Hepatocyte (in vitro differentiated cells): Measurements from ENCODE around the gene TPBGL. TPM values are rescaled to one million over a fixed set of nuclear protein-coding genes. Genes with fewer than 3 reads are reported as not detected.

Source experiments
- DNase-seq: peaks from one replicate; pipeline ENCODE4 v3.0.0-alpha.2; 2016; ENCODE audit warnings: low spot score
- H2AFZ ChIP-seq: fragments of 200-600 bp; sonication (generic); 2 replicates; pipeline ENCODE4 v1.6.0; 2016; ENCODE audit warnings: antibody characterized with exemption, mild to moderate bottlenecking
- H3K27ac ChIP-seq: fragments of 200-600 bp; sonication (generic); 2 replicates; pipeline ENCODE4 v1.5.1; 2016; ENCODE audit warnings: mild to moderate bottlenecking
- H3K27me3 ChIP-seq: fragments of 200-600 bp; sonication (generic); 2 replicates; pipeline ENCODE4 v1.6.1; 2016
- H3K36me3 ChIP-seq: fragments of 200-600 bp; sonication (generic); replicated peaks from 2 replicates; pipeline ENCODE4 v1.5.1; 2016; ENCODE audit warnings: low read depth; ENCODE audit not compliant: insufficient read depth
- H3K4me1 ChIP-seq: fragments of 200-600 bp; sonication (generic); 2 replicates; pipeline ENCODE4 v1.5.1; 2016; ENCODE audit warnings: mild to moderate bottlenecking, moderate library complexity; ENCODE audit not compliant: insufficient read depth
- H3K4me2 ChIP-seq: fragments of 200-600 bp; sonication (generic); 2 replicates; pipeline ENCODE4 v1.6.0; 2016
- H3K4me3 ChIP-seq: fragments of 200-600 bp; sonication (generic); 2 replicates; pipeline ENCODE4 v1.5.1; 2016; ENCODE audit warnings: mild to moderate bottlenecking
- H3K79me2 ChIP-seq: fragments of 200-600 bp; sonication (generic); 2 replicates; pipeline ENCODE4 v1.6.0; 2017; ENCODE audit warnings: mild to moderate bottlenecking
- H3K9me2 ChIP-seq: fragments of 200-600 bp; sonication (generic); replicated peaks from 2 replicates; pipeline ENCODE4 v1.6.0; 2017; ENCODE audit warnings: mild to moderate bottlenecking; ENCODE audit not compliant: insufficient read depth
- H3K9me3 ChIP-seq: fragments of 200-600 bp; sonication (generic); 2 replicates; pipeline ENCODE4 v1.5.1; 2016; ENCODE audit warnings: low read depth, mild to moderate bottlenecking
- H4K20me1 ChIP-seq: fragments of 200-600 bp; sonication (generic); 2 replicates; pipeline ENCODE4 v1.6.0; 2016; ENCODE audit warnings: mild to moderate bottlenecking; ENCODE audit not compliant: insufficient read depth, poor library complexity, severe bottlenecking
- CTCF ChIP-seq: fragments of 200-600 bp; sonication (generic); IDR thresholded peaks from 2 replicates; pipeline ENCODE4 v1.5.1; 2016; ENCODE audit warnings: antibody characterized with exemption, mild to moderate bottlenecking; ENCODE audit not compliant: poor library complexity
- EZH2 ChIP-seq: fragments of 200-600 bp; sonication (generic); IDR thresholded peaks from 2 replicates; pipeline ENCODE4 v1.6.1; 2016; ENCODE audit warnings: antibody characterized with exemption, mild to moderate bottlenecking, borderline replicate concordance
- EZH2phosphoT487 ChIP-seq: fragments of 200-600 bp; sonication (generic); IDR thresholded peaks from one replicate; pipeline ENCODE4 v1.6.1; 2018; ENCODE audit warnings: antibody characterized with exemption, mild to moderate bottlenecking, low read depth, moderate library complexity; ENCODE audit not compliant: unreplicated experiment, severe bottlenecking
- WGBS: methylation state at CpG from one replicate; pipeline ENCODE4 v1.1.6; 2016; ENCODE audit warnings: low lambda C conversion rate; ENCODE audit errors: missing lambda C conversion rate; 5-methylcytosine and 5-hydroxymethylcytosine counted together
- polyA plus RNA-seq: library from polyadenylated mRNA; unstranded; fragments of >200 nt; fragmentation: Nextera tagmentation; extraction: Ambion mirVana; gene quantifications from 2 replicates; pipeline ENCODE4 v1.2.1, GENCODE V29; 2016
- total RNA-seq: library from RNA; depleted of rRNA; stranded (reverse); fragments of >200 nt; gene quantifications from 2 replicates; pipeline ENCODE4 v1.2.3, GENCODE V29; 2014

Gene TPBGL
- total and polyA plus RNA-seq, 2 experiments from 2014 or later = 0.12 TPM; not detected in 1

- Histone ChIP-seq H3K36me3 (no peaks in the 10 kb centered on the region), H3K27ac (no peak overlapping the region), H3K9me2 (no peaks in the 10 kb centered on the region), H3K79me2 (no peaks in the 10 kb centered on the region), H3K4me2 (no peak overlapping the region), H4K20me1 (no peaks in the 10 kb centered on the region), H3K9me3 (no peaks in the 10 kb centered on the region), H2AFZ (no peak overlapping the region), H3K27me3 (peaks cover 51% of the 10 kb centered on the region), H3K4me3 (no peak overlapping the region), H3K4me1 (peaks cover 5% of the 10 kb centered on the region)
- DNase-seq = no peak
- whole genome bisulfite sequencing = 82% methylated on average over 10 of the region's 10 CpGs
- no peak for TF ChIP-seq EZH2phosphoT487
- TF ChIP-seq CTCF = no peak
- TF ChIP-seq EZH2 = no peak
Observed at GRCh38 chr11:75244052-75244814, 3.7 kb downstream of the TPBGL start.

- 72% methylated on average over 5 of the region's 5 CpGs for WGBS
- Histone ChIP-seq H3K27ac (no peak overlapping the region), H3K4me3 (no peak overlapping the region), H3K9me3 (no peaks in the 10 kb centered on the region), H3K4me2 (no peak overlapping the region), H4K20me1 (no peaks in the 10 kb centered on the region), H3K9me2 (no peaks in the 10 kb centered on the region), H3K27me3 (peaks cover 38% of the 10 kb centered on the region), H2AFZ (no peak overlapping the region), H3K79me2 (no peaks in the 10 kb centered on the region), H3K4me1 (peaks cover 2% of the 10 kb centered on the region), H3K36me3 (no peaks in the 10 kb centered on the region)
- TF ChIP-seq EZH2 = no peak
- no peak for TF ChIP-seq EZH2phosphoT487
- no peak for TF ChIP-seq CTCF
- DNase-seq = no peak
Observed at GRCh38 chr11:75245356-75246005, 4.9 kb downstream of the TPBGL start.

GRCh38 chr11:75246006-75246670 lies 5.6 kb downstream of the TPBGL start:
- Histone ChIP-seq H3K27me3 (peaks cover 33% of the 10 kb centered on the region), H2AFZ (no peak overlapping the region), H3K36me3 (no peaks in the 10 kb centered on the region), H3K79me2 (no peaks in the 10 kb centered on the region), H4K20me1 (no peaks in the 10 kb centered on the region), H3K9me2 (no peaks in the 10 kb centered on the region), H3K27ac (no peak overlapping the region), H3K4me1 (no peaks in the 10 kb centered on the region), H3K4me3 (no peak overlapping the region), H3K4me2 (no peak overlapping the region), H3K9me3 (no peaks in the 10 kb centered on the region)
- 77% methylated on average over 7 of the region's 7 CpGs for WGBS
- TF ChIP-seq EZH2phosphoT487 (no peak), CTCF (no peak), EZH2 (no peak)
- DNase-seq = no peak
